GM21576 (cell line): ENCODE measurements around the gene KAZALD1.
A peak's percentile ranks its signal among the peaks of the same experiment; 100 is the strongest.

Experiments used
- ATAC-seq: cut with Tn5 transposase; IDR thresholded peaks from one replicate; pipeline ENCODE4 v1.9.1; 2021; ENCODE audit warnings: mild to moderate bottlenecking, moderate library complexity; ENCODE audit not compliant: unreplicated experiment

The KAZALD1 gene

GRCh38 chr10:101091546-101092290, 29.9 kb downstream of the KAZALD1 start:
- no peak for ATAC-seq

GRCh38 chr10:101092881-101093354, 31.1 kb downstream of the KAZALD1 start:
- no peak for ATAC-seq

GRCh38 chr10:101094121-101094879, 32.5 kb downstream of the KAZALD1 start:
- ATAC-seq: no peak

GRCh38 chr10:101095004-101095403, 33.2 kb downstream of the KAZALD1 start:
- no peak for ATAC-seq

- peak; percentile 64 for ATAC-seq
Observed at GRCh38 chr10:101095550-101096213, 33.9 kb downstream of the KAZALD1 start.

GRCh38 chr10:101096378-101096777, 34.6 kb downstream of the KAZALD1 start:
- no peak for ATAC-seq

- ATAC-seq: no peak
Observed at GRCh38 chr10:101097881-101098280, 36.1 kb downstream of the KAZALD1 start.

- no peak for ATAC-seq
Observed at GRCh38 chr10:101099901-101100300, 38.1 kb downstream of the KAZALD1 start.

- ATAC-seq: no peak
Observed at GRCh38 chr10:101101372-101101881, 39.6 kb downstream of the KAZALD1 start.

GRCh38 chr10:101103430-101103829, 41.6 kb downstream of the KAZALD1 start:
- ATAC-seq: no peak

- no peak for ATAC-seq
Observed at GRCh38 chr10:101106351-101106750, 44.6 kb downstream of the KAZALD1 start.

- no peak for ATAC-seq
Observed at GRCh38 chr10:101107771-101108170, 46.0 kb downstream of the KAZALD1 start.

- ATAC-seq: no peak
Observed at GRCh38 chr10:101110856-101111523, 49.2 kb downstream of the KAZALD1 start.

GRCh38 chr10:101111547-101111946, 49.8 kb downstream of the KAZALD1 start:
- no peak for ATAC-seq

- no peak for ATAC-seq
Observed at GRCh38 chr10:101112799-101113594, 51.2 kb downstream of the KAZALD1 start.

- no peak for ATAC-seq
Observed at GRCh38 chr10:101113890-101114403, 52.2 kb downstream of the KAZALD1 start.

GRCh38 chr10:101114646-101115045, 52.9 kb downstream of the KAZALD1 start:
- no peak for ATAC-seq
